ENCODE measurements around the gene CGB7. TPM values are rescaled to one million over a fixed set of nuclear protein-coding genes. Genes with fewer than 3 reads are reported as not detected.

The CGB7 gene
- total RNA-seq, 1 experiment from 2014 or later: 1.2 TPM

DNA sequence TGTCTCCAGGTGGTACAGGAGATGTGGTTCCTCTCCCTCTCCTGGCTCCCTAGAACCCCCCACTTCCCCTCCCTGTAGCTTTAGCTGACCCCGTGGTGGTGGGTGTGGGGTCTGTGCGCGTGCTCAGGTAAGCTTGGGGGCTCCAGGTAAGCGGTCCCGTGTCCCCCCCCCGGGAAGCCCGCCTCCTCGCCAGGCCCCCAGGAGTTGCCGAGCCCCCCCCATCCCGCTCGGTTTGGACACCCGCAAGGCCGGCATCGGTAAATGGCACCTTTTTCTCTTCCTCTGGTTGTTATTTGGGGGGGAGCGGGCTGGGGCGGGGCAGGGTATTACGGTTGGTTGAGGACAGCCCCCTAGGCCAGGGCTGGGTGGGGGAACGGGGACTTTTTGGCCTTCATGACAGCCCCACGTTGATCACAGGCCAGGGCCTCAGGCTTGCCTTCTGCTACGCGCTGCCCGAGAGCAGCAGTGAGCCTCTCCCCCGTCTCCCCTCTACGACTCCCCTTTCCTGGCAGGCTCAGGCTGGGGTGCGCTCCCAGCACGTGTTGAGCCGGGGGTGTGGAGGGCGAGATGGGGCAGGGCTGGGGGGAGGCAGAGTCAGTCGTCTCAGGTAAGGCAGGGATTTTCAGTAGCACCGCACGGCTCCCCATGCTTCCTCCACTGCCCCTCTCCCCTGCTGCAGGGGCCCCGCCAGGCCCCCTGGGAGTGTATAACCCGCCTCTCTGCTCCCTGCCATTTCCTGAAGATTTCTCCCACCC is 46.0 kb upstream of the CGB7 start:
- H3K18ac ChIP-seq (ENCODE audit: insufficient read length, low read depth, low read length): no peak overlapping the region
- H3K23ac ChIP-seq (ENCODE audit: insufficient read length, low read depth, low read length): no peak overlapping the region
- H2BK12ac ChIP-seq (ENCODE audit: insufficient read length, low read depth, low read length): no peak overlapping the region
- H2BK20ac ChIP-seq (ENCODE audit: low read depth, low read length, poor library complexity, severe bottlenecking): no peak overlapping the region
- H3K79me1 ChIP-seq (ENCODE audit: insufficient read depth, low read depth, low read length, poor library complexity, severe bottlenecking): no peaks in the 10 kb centered on the region
- H3T11ph ChIP-seq (ENCODE audit: low read length): no peak overlapping the region
- Mint-ChIP-seq H3K4me3 (no peak overlapping the region), H3K9me3 (peaks cover 0 to 2% of the 10 kb centered on the region in 2 experiments; a peak in 2 of 5 replicates), H3K27ac (peak overlapping the region in 1 of 3 experiments; percentile 55; a peak in 1 of 7 replicates), H3K36me3 (ENCODE audit: insufficient read depth in 1 of 3, low read depth in 3 of 3) (peaks cover 60 to 88% (median 86%) of the 10 kb centered on the region in 3 experiments), H3K27me3 (ENCODE audit: low read depth) (no peaks in the 10 kb centered on the region; the same call in 1 of the 2 replicates), H3K4me1 (peaks cover 6 to 27% of the 10 kb centered on the region in 2 experiments)
- DNase-seq: no peak
- H3K79me2 ChIP-seq (ENCODE audit: insufficient read depth, low read length): no peaks in the 10 kb centered on the region
- no peak overlapping the region for H3K9ac ChIP-seq (ENCODE audit: extremely low read depth, insufficient read length, low read length)
- no peak overlapping the region for H3K4me2 ChIP-seq (ENCODE audit: insufficient read depth, insufficient read length, low read length)
- no peak overlapping the region for H3K27ac ChIP-seq (ENCODE audit: insufficient read length, low read depth, low read length)
- no peak overlapping the region for H2BK15ac ChIP-seq (ENCODE audit: low read depth, low read length)
- H3K9me3 ChIP-seq (ENCODE audit: control insufficient read depth, low read depth, low read length): no peaks in the 10 kb centered on the region
- H3K56ac ChIP-seq (ENCODE audit: insufficient read length, low read depth, low read length): no peak overlapping the region
- TF ChIP-seq, protein P1, sequence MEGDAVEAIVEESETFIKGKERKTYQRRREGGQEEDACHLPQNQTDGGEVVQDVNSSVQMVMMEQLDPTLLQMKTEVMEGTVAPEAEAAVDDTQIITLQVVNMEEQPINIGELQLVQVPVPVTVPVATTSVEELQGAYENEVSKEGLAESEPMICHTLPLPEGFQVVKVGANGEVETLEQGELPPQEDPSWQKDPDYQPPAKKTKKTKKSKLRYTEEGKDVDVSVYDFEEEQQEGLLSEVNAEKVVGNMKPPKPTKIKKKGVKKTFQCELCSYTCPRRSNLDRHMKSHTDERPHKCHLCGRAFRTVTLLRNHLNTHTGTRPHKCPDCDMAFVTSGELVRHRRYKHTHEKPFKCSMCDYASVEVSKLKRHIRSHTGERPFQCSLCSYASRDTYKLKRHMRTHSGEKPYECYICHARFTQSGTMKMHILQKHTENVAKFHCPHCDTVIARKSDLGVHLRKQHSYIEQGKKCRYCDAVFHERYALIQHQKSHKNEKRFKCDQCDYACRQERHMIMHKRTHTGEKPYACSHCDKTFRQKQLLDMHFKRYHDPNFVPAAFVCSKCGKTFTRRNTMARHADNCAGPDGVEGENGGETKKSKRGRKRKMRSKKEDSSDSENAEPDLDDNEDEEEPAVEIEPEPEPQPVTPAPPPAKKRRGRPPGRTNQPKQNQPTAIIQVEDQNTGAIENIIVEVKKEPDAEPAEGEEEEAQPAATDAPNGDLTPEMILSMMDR (conservative IDR thresholded peaks at IDR 0.05): no peak
- H3K27me3 ChIP-seq (ENCODE audit: insufficient read depth, low read length): no peaks in the 10 kb centered on the region
- H4K20me1 ChIP-seq (ENCODE audit: control insufficient read depth, insufficient read depth, insufficient read length): no peaks in the 10 kb centered on the region
- H4K5ac ChIP-seq (ENCODE audit: insufficient read length, low read depth, low read length): no peak overlapping the region
- H2AFZ ChIP-seq (ENCODE audit: low read length): no peak overlapping the region
- H3K23me2 ChIP-seq (ENCODE audit: insufficient read length, low read depth, low read length, poor library complexity, severe bottlenecking): no peaks in the 10 kb centered on the region
- H2BK120ac ChIP-seq (ENCODE audit: low read depth, low read length, poor library complexity, severe bottlenecking): no peak overlapping the region
- no peak overlapping the region for H2AK5ac ChIP-seq (ENCODE audit: insufficient read length, low read length)
- WGBS (ENCODE audit: extremely low coverage, insufficient read length, low lambda C conversion rate): no CpG with 5 or more reads among the region's 33 CpGs
- no peak overlapping the region for H2BK5ac ChIP-seq (ENCODE audit: insufficient read length, low read length)
- no peak overlapping the region for H3K14ac ChIP-seq (ENCODE audit: insufficient read depth, low read length)
- H4K91ac ChIP-seq (ENCODE audit: insufficient read length, low read depth, low read length): no peak overlapping the region
- H3K4ac ChIP-seq (ENCODE audit: low read depth, low read length): no peak overlapping the region
- no peaks in the 10 kb centered on the region for H3K4me1 ChIP-seq (ENCODE audit: insufficient read depth, low read length)
- no peak overlapping the region for H4K8ac ChIP-seq (replicated peaks; ENCODE audit: insufficient read length, low read depth, low read length)

Measured in H9 (cell line).